HCT116 (cell line): Measurements from ENCODE around the gene RNF32.

Experiments used
- POLR2AphosphoS5 ChIP-seq: IDR thresholded peaks from 2 replicates; pipeline ENCODE4 v1.6.1; 2011; ENCODE audit warnings: mild to moderate bottlenecking, low read depth, low read length, moderate library complexity
- YY1 ChIP-seq: IDR thresholded peaks from 2 replicates; pipeline ENCODE4 v1.6.1; 2011; ENCODE audit warnings: low read length, low read depth, moderate library complexity, mild to moderate bottlenecking; ENCODE audit not compliant: insufficient replicate concordance; ENCODE audit errors: extremely low read depth
- TF ChIP-seq, protein P1 (sequence below), 3 experiments: fragments of 200-600 bp in 1 of 3; sonication (generic) in 1 of 3; IDR thresholded peaks in 2 of 3; conservative IDR thresholded peaks in 1 of 3; 2 replicates each; pipeline ENCODE4 v1.5.1; 2012 to 2017; ENCODE audit warnings: low read depth in 2 of 3, low read length in 2 of 3, antibody characterized with exemption in 1 of 3, borderline replicate concordance in 1 of 3, control low read depth in 1 of 3, mild to moderate bottlenecking in 1 of 3, mixed read lengths in 1 of 3, mixed run types in 1 of 3, moderate library complexity in 1 of 3; ENCODE audit not compliant: insufficient read depth in 1 of 3

DNA sequence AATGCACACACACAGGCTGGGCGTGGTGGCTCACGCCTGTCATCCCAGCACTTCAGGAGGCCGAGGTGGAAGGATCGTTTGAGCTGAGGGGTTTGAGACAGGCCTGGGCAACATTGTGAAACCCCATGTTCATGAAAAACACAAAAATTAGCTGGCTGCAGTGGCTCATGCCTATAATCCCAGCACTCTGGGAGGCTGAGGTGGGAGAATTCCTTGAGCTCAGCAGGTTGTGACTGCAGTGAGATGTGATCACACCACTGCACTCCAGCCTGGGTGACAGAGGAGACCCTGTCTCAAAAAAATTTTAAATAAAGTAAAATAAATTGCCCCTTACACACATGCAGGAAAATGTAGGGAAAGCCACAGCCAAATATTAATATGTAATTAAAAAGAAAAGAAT, 44.1 kb downstream of the RNF32 start:
- no peak for TF ChIP-seq POLR2AphosphoS5
- TF ChIP-seq YY1: no peak
- TF ChIP-seq, protein P1, sequence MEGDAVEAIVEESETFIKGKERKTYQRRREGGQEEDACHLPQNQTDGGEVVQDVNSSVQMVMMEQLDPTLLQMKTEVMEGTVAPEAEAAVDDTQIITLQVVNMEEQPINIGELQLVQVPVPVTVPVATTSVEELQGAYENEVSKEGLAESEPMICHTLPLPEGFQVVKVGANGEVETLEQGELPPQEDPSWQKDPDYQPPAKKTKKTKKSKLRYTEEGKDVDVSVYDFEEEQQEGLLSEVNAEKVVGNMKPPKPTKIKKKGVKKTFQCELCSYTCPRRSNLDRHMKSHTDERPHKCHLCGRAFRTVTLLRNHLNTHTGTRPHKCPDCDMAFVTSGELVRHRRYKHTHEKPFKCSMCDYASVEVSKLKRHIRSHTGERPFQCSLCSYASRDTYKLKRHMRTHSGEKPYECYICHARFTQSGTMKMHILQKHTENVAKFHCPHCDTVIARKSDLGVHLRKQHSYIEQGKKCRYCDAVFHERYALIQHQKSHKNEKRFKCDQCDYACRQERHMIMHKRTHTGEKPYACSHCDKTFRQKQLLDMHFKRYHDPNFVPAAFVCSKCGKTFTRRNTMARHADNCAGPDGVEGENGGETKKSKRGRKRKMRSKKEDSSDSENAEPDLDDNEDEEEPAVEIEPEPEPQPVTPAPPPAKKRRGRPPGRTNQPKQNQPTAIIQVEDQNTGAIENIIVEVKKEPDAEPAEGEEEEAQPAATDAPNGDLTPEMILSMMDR (IDR thresholded peaks at IDR 0.05 in 2 of 3, conservative IDR thresholded peaks at IDR 0.05 in 1 of 3; ENCODE audit: borderline replicate concordance in 1 of 3, insufficient read depth in 1 of 3, low read depth in 2 of 3, low read length in 2 of 3): no peak
